Choroid plexus epithelial cell (primary cell): ENCODE data around the gene MAPKAP1.
A peak's percentile ranks its signal among the peaks of the same experiment; 100 is the strongest.
"Not testable (repeated sequence)": the region's sequence is repeated elsewhere in the genome, so short reads cannot be mapped to it uniquely, and the experiment has no call there.

Experiments used
- DNase-seq: peaks from one replicate; pipeline ENCODE4 v3.0.0-alpha.2; 2010; ENCODE audit warnings: low read depth
- H3K4me3 ChIP-seq: 2 replicates; pipeline ENCODE4 v1.5.1; 2011; ENCODE audit warnings: low read depth, mild to moderate bottlenecking, control low read depth, low read length, moderate library complexity
- TF ChIP-seq, protein P1 (sequence below): conservative IDR thresholded peaks from 2 replicates; pipeline ENCODE4 v1.5.1; 2011; ENCODE audit warnings: low read depth, mild to moderate bottlenecking, control low read depth, inconsistent platforms, low read length, moderate library complexity

MAPKAP1 gene

DNA sequence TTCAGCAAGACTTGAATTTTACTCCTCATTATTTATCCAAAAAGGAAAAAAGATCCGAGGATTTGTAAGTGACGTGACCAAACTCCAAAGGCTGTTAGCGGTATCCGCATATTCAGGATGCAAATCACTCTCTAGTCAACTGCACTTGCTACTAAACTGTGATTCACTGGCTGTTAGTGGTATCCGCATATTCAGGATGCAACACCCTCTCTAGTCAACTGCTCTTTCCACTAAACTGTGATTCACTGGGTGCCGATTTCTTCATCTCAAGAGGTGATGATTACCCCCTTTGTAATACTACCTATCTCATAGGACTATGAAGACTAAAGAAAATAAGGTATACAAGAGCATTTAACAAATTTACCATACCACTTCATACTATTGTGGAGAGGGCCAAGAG, 5.7 kb downstream of the MAPKAP1 start:
- DNase-seq = peak; percentile 49
- H3K4me3 ChIP-seq = no peak overlapping the region
- TF ChIP-seq, protein P1, sequence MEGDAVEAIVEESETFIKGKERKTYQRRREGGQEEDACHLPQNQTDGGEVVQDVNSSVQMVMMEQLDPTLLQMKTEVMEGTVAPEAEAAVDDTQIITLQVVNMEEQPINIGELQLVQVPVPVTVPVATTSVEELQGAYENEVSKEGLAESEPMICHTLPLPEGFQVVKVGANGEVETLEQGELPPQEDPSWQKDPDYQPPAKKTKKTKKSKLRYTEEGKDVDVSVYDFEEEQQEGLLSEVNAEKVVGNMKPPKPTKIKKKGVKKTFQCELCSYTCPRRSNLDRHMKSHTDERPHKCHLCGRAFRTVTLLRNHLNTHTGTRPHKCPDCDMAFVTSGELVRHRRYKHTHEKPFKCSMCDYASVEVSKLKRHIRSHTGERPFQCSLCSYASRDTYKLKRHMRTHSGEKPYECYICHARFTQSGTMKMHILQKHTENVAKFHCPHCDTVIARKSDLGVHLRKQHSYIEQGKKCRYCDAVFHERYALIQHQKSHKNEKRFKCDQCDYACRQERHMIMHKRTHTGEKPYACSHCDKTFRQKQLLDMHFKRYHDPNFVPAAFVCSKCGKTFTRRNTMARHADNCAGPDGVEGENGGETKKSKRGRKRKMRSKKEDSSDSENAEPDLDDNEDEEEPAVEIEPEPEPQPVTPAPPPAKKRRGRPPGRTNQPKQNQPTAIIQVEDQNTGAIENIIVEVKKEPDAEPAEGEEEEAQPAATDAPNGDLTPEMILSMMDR = no peak

DNA sequence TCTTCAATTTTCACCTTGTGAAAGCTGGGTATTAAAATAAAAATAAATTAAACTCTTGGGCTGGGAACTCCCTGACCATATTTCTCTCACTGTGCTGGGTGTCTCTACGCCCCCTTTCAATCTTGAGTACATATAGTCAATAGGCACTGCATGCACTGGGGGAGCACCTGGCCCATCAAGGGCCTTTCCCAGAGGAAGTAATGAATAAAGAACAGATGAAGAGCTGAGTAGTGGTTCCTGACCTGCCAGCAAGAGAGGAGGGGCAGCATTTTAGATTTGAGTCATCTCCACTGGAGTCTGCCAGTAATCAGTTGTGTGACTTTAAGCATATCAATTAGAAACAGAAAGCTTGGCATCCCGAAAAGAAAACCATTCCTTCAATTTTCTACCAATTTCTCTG, 6.2 kb downstream of the MAPKAP1 start:
- no peak for DNase-seq
- H3K4me3 ChIP-seq = no peak overlapping the region
- TF ChIP-seq, protein P1 = no peak

DNA sequence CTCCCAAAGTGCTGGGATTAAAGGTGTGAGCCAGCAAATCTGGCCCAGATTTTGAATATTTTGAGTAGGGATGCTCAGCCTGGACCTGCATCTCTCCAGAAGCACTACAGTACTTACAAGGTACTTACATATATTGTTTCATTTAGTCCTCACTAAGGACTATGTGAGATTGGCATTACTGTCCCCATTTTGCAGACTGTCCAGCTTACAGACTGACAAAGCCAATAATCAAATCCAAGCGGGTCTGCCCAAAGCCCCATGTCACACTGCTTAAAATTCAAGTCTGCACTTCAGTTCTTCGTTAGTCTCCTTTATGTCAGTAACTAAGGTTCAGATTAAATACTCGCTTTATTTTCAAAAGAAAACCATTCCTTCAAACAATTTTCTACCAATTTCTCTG, 7.1 kb downstream of the MAPKAP1 start:
- DNase-seq = no peak
- H3K4me3 ChIP-seq = no peak overlapping the region
- TF ChIP-seq, protein P1 = no peak

DNA sequence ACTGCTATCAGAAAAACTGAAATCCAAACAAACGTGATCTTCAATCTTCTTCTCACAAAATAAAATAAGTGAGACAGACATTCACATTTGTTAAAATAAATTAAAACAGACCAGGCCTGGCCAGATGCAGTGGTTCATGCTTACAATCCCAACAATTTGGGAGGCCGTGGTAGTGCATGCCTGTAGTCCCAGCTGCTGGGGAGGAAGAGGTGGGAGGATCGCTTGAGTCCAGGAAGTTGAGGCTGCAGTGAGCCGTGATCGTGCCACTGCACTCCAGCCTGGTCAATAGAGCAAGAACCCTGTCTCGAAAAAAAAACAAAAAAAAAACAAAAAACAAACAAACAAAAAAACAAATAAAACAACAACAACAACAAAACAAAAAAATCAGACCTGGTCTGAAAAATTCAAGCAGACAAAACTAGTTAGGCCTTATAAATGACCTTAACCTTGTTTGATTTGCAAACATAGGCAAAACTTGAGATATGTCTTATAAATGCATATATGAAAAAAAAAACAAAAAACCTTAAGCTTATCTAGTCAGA, 10.8 kb downstream of the MAPKAP1 start:
- no peak for DNase-seq
- H3K4me3 ChIP-seq = no peak overlapping the region
- TF ChIP-seq, protein P1 = no peak

DNA sequence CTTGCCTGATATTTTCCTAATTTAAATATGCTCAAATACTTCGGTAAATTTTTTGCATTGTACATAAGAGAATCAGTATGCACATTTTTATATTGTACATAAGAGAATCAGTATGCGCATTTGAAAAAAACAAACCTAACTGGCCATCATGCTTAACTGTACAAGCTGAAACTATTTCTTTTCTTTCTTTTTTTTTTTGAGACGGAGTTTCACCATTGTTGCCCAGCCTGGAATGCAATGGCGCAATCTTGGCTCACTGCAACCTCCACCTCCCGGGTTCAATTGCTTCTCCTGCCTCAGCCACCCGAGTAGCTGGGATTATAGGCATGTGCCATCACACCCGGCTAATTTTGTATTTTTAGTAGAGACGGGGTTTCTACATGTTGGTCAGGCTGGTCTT, 11.5 kb downstream of the MAPKAP1 start:
- peak; percentile 55 for DNase-seq
- H3K4me3 ChIP-seq = not testable (repeated sequence)

DNA sequence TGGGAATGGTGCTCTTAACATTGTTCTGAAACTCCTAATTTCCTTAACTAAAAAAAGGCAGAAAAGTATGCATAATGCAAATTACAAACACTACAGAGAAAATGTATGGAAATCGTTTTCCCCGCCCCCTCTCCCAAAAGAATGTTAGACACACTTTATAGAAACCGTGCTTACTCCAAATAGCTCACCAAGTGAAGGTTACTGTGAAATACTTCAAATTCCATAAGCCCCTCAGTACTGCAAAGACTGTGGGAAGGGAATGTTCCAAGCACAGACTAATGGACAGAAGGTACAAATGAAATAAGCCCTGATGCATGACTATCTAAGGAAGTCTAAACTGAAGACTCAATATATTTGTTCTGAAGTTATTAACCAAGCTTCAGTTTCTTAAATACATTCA, 12.5 kb downstream of the MAPKAP1 start:
- TF ChIP-seq, protein P1 = no peak
- no peak overlapping the region for H3K4me3 ChIP-seq
- DNase-seq = peak; percentile 89

DNA sequence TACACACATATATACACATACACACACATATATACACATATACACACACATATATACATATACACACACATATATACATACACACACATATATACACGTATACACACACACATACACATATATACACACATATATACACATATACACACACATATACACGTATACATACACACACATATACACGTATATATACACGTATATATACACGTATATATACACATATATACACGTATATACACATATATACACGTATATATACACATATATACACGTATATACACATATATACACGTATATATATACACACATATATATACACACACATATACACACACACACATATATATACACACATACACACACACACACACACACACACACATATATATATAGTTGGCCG, 13.5 kb downstream of the MAPKAP1 start:
- H3K4me3 ChIP-seq, DNase-seq: not testable (repeated sequence)

DNA sequence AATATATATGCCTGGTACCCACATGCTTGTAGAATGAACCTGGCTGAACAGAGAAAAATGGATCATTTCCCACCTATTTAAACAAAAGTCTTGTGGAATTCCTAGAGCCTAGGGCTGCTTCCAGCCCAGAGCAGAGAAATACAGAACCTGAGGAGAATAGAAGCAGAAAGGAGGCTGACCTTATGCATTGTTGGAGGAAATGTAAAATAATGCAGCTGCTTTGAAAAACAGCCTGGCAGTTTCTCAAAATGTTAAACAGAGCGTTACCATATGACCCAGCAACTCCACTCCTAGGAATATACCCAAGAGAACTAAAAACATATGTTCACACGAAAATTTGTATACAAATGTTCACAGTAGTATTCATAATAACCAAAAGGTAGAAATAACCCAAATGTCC, 15.1 kb downstream of the MAPKAP1 start:
- TF ChIP-seq, protein P1 = no peak
- peak; percentile 26 for DNase-seq
- H3K4me3 ChIP-seq = no peak overlapping the region
